Parathyroid adenoma (tissue), 2 donors: ENCODE measurements around the gene GALNT10.

Source experiments
- H2AFZ ChIP-seq: fragments of 300-600 bp; sonication (generic); one replicate; pipeline ENCODE4 v1.7.0; 2017; ENCODE audit warnings: antibody characterized with exemption, mild to moderate bottlenecking
- H3K27ac ChIP-seq: fragments of 300-600 bp; sonication (generic); one replicate; pipeline ENCODE4 v1.7.0; 2017
- H3K27me3 ChIP-seq: fragments of 300-600 bp; sonication (generic); one replicate; pipeline ENCODE4 v1.7.0; 2017; ENCODE audit warnings: low read length; ENCODE audit not compliant: control insufficient read depth, insufficient read depth
- H3K36me3 ChIP-seq: fragments of 300-600 bp; sonication (generic); one replicate; pipeline ENCODE4 v1.7.0; 2017; ENCODE audit warnings: low read length; ENCODE audit not compliant: control insufficient read depth, insufficient read depth
- H3K4me1 ChIP-seq: fragments of 300-600 bp; sonication (generic); one replicate; pipeline ENCODE4 v1.7.0; 2017; ENCODE audit warnings: control low read depth
- H3K4me2 ChIP-seq: fragments of 300-600 bp; sonication (generic); one replicate; pipeline ENCODE4 v1.7.0; 2017; ENCODE audit warnings: low read length
- H3K4me3 ChIP-seq: fragments of 300-600 bp; sonication (generic); one replicate; pipeline ENCODE4 v1.7.0; 2017; ENCODE audit warnings: low read depth, low read length
- H3K79me2 ChIP-seq: fragments of 300-600 bp; sonication (generic); one replicate; pipeline ENCODE4 v1.7.0; 2017; ENCODE audit warnings: control low read depth
- H3K9ac ChIP-seq: fragments of 300-600 bp; sonication (generic); one replicate; pipeline ENCODE4 v1.7.0; 2017; ENCODE audit warnings: mild to moderate bottlenecking
- H3K9me3 ChIP-seq: fragments of 300-600 bp; sonication (generic); one replicate; pipeline ENCODE4 v1.7.0; 2017; ENCODE audit warnings: low read length; ENCODE audit not compliant: control insufficient read depth
- CTCF ChIP-seq: fragments of 300-600 bp; sonication (generic); IDR thresholded peaks from one replicate; pipeline ENCODE4 v1.7.0; 2017; ENCODE audit warnings: antibody characterized with exemption, mild to moderate bottlenecking
- donor health status: primary hyperparathyroidism.

The GALNT10 gene

GRCh38 chr5:154205441-154206117, 15.0 kb downstream of the GALNT10 start:
- H3K4me3 ChIP-seq = no peak overlapping the region
- H3K4me2 ChIP-seq = no peak overlapping the region
- no peak for TF ChIP-seq CTCF
- no peaks in the 10 kb centered on the region for H3K27me3 ChIP-seq
- H3K27ac ChIP-seq = no peak overlapping the region
- H3K4me1 ChIP-seq = no peaks in the 10 kb centered on the region
- no peaks in the 10 kb centered on the region for H3K79me2 ChIP-seq
- no peaks in the 10 kb centered on the region for H3K9me3 ChIP-seq
- H3K9ac ChIP-seq = no peak overlapping the region
- no peak overlapping the region for H2AFZ ChIP-seq
- no peaks in the 10 kb centered on the region for H3K36me3 ChIP-seq

GRCh38 chr5:154206311-154206710, 15.8 kb downstream of the GALNT10 start:
- no peak overlapping the region for H3K9ac ChIP-seq
- H2AFZ ChIP-seq = no peak overlapping the region
- H3K9me3 ChIP-seq = no peaks in the 10 kb centered on the region
- no peak overlapping the region for H3K27ac ChIP-seq
- no peaks in the 10 kb centered on the region for H3K4me1 ChIP-seq
- no peak overlapping the region for H3K4me3 ChIP-seq
- no peaks in the 10 kb centered on the region for H3K79me2 ChIP-seq
- H3K36me3 ChIP-seq = no peaks in the 10 kb centered on the region
- H3K27me3 ChIP-seq = no peaks in the 10 kb centered on the region
- TF ChIP-seq CTCF = no peak
- no peak overlapping the region for H3K4me2 ChIP-seq

GRCh38 chr5:154207204-154207603, 16.7 kb downstream of the GALNT10 start:
- Histone ChIP-seq H3K79me2 (peaks cover 3% of the 10 kb centered on the region), H3K9me3 (no peaks in the 10 kb centered on the region), H3K27me3 (no peaks in the 10 kb centered on the region), H3K4me3 (no peak overlapping the region), H3K4me1 (peaks cover 3% of the 10 kb centered on the region), H3K27ac (no peak overlapping the region), H2AFZ (no peak overlapping the region), H3K36me3 (no peaks in the 10 kb centered on the region), H3K9ac (no peak overlapping the region), H3K4me2 (no peak overlapping the region)
- TF ChIP-seq CTCF = no peak

GRCh38 chr5:154209591-154210081, 19.1 kb downstream of the GALNT10 start:
- Histone ChIP-seq H3K27ac (no peak overlapping the region), H3K79me2 (peaks cover 3% of the 10 kb centered on the region)
- no peak for TF ChIP-seq CTCF

GRCh38 chr5:154210163-154210562, 19.6 kb downstream of the GALNT10 start:
- H3K4me1 ChIP-seq = peaks cover 3% of the 10 kb centered on the region

More at GRCh38 chr5:154209591-154210081, 19.1 kb downstream of the GALNT10 start:
- H3K9ac ChIP-seq = no peak overlapping the region
- no peak overlapping the region for H3K4me3 ChIP-seq
- H3K27me3 ChIP-seq = no peaks in the 10 kb centered on the region
- H3K9me3 ChIP-seq = no peaks in the 10 kb centered on the region
- no peak overlapping the region for H2AFZ ChIP-seq
- no peak overlapping the region for H3K4me2 ChIP-seq
- peaks cover 3% of the 10 kb centered on the region for H3K4me1 ChIP-seq
- no peaks in the 10 kb centered on the region for H3K36me3 ChIP-seq

More at GRCh38 chr5:154210163-154210562, 19.6 kb downstream of the GALNT10 start:
- no peak overlapping the region for H3K9ac ChIP-seq
- H3K9me3 ChIP-seq = no peaks in the 10 kb centered on the region
- no peak for TF ChIP-seq CTCF
- no peak overlapping the region for H3K4me3 ChIP-seq
- peaks cover 3% of the 10 kb centered on the region for H3K79me2 ChIP-seq
- no peak overlapping the region for H2AFZ ChIP-seq
- no peaks in the 10 kb centered on the region for H3K36me3 ChIP-seq
- H3K4me2 ChIP-seq = no peak overlapping the region
- H3K27ac ChIP-seq = no peak overlapping the region
- no peaks in the 10 kb centered on the region for H3K27me3 ChIP-seq
